Activated CD8-positive, alpha-beta memory T cell treated with anti-CD3 and anti-CD28 coated beads for 4 hours (primary cell): ENCODE results near the gene PITPNC1.
"Not testable (repeated sequence)": the region's sequence is repeated elsewhere in the genome, so short reads cannot be mapped to it uniquely, and the experiment has no call there.

Experiments used
- DNase-seq, 2 donors: peaks; one replicate each; pipeline ENCODE4 v3.0.0-alpha.2; 2020; ENCODE audit warnings: low read depth in 2 of 2

The PITPNC1 gene

DNA sequence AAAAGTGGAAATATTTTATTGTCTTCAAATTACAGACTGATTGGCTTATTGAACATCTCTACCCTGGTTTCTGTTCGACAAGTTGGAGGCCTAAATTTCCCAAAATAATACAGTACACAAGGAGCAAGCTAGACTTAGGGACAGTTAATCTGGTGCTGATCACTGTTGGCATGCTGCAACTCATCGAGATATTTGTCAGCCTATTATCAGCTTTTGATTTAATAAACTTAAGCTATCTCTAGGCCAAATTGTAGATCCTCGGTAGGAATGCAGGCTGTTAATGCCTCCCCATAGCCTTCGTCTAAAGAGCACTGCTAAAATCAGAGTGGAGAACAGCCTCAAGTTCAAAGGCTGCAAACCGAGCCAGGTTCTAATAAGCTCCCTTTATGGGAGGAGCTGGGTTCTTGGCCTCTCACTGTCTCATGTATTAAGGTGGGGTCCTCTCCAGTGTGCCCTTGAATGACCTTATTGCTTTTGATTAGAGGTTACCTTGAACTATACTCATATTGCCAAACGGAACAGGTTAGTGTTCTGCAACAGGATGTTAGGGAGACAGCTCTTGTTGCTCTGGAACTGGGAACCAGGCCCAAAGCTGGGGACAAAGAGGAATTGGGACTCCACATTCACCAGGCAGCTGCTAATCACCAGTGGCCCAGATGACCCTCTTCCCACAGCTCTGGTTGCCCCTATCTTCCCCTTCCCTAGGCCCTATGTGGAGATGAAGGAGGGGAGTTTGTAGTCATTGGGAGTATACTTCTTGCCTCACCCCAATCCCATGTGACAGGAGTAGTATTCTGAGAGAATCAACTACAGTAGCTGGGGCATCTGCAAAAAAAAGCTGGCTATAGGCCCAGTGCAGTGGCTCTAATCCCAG lies 271.2 kb downstream of the PITPNC1 start:
- DNase-seq = no peak

DNA sequence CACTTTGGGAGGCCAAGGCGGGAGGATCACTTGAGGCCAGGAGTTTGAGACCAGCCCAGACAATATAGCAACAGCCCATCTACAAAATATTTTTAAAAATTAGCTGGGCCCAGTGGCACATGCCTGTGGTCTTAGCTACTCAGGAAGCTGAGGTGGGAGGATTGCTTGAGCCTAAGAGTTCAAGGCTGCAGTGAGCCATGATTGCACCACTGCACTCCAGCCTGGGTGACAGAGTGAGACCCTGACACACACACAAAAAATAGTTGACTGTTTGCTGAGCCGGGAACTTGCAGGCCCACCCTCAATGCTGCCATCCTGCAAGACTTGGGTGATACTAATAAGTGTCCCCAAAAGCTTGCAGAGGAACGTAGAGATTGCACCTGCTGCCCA lies 271.8 kb downstream of the PITPNC1 start:
- not testable (repeated sequence) for DNase-seq

DNA sequence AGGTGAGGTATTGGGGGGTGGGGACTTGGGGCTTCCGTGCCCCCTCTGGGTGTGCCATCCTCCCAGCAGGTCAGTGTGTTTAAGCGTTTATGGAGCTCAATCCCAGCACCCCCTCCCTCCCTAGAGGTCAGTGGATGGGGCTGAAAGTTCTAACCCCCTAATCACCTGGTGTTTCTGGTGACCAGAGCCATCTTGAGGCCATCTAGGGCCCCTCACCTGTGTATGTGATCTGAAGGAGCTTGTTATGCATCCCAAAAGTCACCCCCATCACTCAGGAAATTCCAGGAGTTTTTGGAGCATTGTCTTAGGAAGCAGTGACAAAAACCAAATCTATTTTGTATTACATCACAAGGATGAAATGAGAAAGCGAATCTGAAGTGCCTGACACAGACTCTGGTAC lies 272.8 kb downstream of the PITPNC1 start:
- no peak for DNase-seq

DNA sequence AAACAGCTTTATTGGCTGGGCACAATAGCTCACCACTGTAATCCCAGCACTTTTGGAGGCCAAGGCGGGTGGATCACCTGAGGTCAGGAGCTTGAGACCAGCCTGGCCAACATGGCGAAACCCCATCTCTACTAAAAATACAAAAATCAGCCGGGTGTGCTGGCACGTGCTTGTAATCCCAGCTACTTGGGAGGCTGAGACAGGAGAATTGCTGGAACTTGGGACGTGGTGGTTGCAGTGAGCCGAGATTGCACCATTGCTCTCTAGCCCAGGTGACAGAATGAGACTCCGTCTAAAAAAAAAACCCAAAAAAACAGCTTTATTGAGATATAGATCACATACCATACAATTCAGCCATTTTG lies 274.1 kb downstream of the PITPNC1 start:
- DNase-seq = not testable (repeated sequence)

DNA sequence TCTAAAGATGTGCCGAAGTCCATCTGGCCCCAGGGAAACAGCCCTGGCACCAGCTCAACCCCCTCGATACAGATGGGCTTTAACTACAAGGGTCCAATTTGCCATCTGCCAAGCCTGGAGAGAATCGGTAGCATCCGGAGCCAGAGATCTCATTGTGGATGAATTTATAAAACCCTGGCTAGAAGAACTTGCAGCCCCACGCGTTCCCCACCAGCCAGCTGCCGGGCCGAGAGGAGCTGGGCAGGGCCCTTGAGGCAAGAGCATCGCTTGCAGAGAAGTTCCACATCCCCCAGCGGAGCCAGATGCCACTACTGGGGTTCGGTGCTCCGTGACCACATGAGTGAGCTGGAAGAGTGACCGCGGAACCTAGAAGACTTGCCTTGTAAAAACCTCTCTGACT lies 275.4 kb downstream of the PITPNC1 start:
- DNase-seq = no peak

DNA sequence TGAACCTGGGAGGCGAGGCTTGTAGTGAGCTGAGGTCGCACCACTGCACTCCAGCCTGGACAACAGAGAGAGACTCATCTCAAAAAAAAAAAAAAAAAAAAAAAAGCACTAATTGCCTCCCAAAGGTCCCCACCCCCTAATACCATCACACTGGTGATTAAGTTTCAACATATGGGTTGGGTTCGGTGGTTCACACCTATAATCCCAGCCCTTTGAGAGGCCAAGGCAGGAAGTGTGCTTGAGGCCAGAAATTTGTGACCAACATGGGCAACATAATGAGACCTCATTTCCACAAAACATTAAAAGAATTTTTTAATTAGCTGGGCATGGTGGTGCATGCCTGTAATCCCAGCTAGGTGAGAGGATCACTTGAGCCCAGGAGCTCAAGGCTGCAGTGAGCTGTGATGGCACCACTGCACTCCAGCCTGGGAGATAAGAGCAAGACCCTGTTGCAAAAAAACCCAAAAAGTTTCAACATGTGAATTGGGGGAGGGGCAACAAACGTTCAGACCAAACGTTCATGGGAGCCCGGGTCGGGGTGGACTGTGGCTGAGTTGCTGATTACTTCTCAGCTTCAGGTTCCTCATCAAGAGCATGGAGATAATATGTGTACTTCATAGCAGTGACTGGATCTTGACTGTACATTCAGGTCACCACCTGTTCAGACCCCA lies 278.5 kb downstream of the PITPNC1 start:
- DNase-seq = no peak

DNA sequence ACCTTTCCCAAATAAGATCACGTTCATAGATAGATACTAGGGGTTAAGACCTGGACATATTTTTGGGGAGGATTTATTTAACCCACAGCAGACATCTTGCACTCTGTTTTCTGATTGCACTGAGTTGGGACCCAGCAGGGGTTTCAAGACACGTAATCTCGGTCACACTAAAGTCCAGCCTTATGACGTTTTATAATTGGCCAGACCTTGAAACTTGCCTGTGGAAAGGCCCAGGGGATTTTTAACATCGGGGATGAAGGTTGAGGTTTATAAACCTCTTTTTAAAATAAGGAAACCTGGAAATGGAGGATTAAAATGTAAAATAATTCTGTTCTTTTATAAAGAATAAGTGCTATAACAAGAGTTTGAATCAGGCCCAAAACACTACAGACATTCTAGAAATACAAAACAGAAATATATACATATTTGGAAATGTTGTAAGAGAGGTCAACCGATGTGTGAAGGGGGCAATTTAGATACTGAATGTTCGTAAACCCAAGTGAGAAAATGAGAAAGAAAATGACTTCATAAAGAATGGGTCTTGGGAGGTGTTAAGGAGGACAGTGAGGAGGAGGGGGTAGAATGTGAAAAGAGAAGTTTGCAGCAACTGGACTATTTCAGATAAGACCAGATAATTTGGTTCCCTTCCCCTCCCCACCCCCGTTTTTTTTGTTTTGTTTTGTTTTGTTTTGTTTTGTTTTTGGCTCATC lies 279.6 kb downstream of the PITPNC1 start:
- DNase-seq = no peak

DNA sequence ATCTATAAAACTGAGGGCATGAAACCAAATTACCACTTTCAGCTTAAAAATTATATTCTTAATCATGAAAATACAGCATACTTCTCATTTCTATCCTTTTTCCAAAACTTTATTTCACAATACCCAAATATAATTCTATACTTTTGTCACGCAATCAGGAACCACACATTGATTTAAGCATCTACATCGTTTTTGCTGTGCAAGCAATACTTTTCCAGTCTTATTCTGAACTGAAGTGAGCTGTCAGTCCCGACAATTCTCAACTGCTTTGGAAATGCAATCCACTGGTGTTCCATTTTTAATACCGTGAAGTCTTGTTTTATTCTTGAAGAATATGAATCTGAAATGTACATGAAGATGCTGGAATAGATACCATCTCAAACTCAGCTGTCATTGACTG lies 280.5 kb downstream of the PITPNC1 start:
- DNase-seq = no peak

DNA sequence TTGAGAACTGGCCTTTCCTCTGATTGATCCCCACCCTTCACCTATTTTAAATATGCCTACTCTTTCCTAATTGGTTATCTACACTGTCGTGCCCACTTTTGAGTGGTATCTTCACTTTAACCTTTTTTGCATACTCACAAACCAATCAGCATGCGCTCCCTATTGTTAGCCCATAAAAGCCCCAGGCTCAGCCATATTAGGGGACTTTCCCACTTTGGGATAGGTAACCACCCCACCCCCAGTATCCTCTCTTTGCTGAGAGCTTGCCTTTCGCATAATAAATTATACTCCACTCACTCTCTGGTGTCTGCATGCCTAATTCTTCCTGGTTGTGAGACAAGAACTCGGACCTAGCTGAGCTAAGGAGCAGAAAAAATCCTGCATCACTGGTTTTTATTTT lies 281.2 kb downstream of the PITPNC1 start:
- DNase-seq = no peak

DNA sequence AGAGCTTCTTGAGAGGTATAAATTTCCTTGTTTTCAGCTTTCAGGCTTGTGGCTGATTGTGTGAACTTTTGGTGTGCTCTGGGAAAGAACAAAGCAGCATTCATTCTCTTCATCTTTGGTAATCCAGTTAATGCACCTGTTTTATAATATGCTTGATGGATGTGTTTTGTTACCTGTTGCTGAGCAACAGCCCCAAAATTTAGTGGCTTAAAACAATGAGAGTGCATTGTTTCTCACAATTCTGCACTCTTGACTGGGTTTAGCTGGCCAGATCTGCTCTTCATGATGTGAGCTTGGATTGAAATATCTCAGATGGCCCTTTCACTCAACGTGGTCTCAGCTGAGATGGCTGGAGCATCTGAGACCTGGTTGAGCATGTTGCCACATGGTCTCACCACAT lies 281.9 kb downstream of the PITPNC1 start:
- no peak for DNase-seq

DNA sequence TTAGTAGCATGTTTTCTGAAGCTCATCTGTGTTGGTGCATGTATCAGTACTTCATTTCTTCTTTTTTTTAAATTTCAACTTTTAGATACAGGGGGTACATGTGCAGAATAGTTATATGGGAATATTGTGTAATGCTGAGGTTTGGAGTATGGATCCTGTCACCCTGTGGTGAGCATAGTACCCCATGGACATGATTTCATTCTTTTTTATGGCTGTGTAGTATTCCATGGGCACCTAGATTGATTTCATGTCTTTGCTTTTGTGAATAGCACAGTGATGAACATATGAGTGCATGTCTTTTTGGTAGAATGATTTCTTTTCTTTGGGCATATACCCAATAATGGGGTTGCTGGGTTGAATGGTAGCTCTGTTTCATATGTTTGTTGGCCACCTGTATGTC lies 285.6 kb downstream of the PITPNC1 start:
- DNase-seq = no peak

DNA sequence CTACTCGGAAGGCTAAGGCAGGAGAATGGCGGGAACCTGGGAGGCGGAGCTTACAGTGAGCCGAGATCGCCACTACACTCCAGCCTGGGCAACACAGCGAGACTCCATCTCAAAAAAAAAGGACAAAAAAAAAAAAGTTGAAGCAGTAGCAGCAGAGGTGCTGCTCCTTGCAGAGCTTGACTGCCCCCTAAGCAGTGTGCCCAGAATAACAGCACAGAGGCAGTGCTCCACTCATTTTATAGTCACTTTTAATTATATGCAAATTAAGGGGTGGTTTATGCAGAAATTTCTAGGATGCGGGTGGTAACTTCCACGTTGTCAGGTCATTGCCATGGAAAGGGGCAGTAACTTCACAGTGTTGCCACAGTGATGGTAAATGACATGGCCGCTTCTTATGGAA lies 286.4 kb downstream of the PITPNC1 start:
- no peak for DNase-seq

DNA sequence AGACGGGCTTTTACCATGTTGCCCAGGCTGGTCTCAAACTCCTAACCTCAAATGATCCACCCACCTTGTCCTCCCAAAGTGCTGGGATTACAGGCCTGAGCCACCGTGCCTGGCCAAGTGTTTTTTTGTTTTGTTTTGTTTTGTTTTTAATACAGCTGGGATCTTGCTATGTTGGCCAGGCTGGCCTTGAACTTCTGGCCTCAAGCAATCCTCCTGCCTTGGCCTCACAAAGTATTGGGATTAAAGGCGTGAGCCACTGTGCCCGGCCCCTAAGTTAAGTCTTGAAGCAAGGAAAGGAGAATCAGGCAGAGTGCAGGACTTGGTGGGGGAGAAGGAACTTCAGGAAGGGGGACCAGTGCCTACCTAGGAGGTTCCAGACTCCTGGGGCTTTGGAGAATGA lies 288.9 kb downstream of the PITPNC1 start:
- DNase-seq = no peak

DNA sequence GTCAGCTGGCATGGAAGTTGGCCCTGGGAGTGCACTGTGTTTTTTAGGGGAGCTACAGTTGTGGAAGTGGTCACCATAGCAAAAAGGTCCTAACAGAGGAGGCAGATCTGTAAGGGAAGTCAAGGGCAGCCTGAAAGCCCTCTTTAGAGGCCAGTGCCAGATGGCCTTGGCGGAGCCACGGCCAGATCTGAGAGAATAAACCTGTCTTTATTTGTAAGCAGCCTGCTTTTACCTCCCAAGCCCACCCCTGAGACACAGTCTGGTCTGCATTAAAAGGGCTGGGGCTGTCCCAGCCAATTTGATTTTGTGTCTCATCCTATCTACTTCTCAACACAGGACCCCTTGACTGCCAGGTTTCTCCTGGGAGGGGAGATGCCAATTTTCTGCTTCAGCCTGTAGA lies 289.6 kb downstream of the PITPNC1 start:
- no peak for DNase-seq

DNA sequence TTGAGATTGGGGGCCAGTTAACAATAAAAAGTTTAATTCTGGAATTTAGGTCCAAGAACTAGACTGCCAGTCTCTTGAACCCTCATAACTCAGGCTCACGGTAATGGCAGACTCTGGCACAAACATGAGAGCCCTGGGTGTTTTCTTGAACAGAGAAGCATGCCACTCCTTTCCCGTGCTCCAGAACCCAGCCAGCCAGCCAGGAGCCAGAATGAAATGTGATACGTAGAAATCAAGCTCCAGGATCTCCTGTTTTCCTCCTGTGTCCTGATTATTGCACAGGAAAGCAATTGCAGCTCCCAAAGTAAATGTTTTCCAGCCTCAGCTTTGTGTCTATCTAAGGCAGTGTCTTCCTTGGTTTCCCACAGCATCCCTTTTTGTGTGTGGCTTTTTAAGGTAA lies 294.4 kb downstream of the PITPNC1 start:
- DNase-seq = no peak

DNA sequence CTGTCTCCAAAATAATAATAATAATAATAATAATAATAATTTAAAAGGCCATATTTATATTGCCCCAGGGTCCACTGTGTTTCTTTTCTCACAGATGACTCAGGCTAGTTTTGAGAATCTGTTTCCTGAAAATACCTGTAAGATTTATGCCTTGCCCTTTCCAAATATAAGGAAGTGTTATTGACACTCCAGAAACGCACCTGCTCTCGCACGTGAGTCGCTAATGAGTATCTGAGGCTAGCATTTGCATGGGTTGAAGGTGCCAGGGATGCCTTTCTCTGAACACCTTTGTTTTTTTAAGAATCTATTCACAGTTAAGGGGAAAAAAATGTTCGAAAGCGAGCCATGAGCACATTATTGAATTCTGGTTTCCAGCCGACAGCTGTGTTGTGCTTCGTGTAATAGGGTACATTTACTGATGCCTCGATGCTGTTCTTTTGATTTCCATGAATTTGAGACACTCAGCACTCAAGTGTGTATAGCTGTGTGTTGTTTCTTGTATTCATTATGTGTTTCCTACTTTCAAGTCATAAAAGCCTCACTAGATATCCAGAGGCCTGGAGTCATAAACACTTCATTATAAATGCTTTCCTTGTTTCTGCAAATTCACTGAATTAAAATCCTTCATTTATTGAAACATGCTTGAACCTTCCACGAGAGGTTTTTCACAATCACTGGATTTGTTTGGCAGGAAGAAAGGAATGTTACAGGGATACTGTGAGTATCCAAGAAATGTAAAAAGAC lies 295.7 kb downstream of the PITPNC1 start:
- no peak for DNase-seq

DNA sequence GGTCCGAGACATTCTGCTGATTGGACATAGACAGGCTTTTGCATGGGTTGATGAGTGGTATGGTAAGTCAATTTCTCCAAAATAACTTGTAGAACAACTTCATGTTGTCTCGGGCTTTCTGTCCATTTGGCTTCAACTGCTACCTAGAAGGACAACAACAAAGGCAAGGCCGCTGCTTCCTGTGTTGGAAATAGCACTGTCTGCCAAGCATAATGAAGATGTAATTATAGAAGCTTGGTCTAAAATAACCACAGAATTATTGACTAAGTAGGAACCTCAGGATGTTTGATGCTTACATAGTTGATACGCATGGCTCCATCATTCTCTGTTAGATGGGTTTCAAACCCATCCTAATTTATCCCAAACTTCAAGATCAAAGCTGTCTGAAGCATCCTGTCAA lies 298.4 kb downstream of the PITPNC1 start:
- DNase-seq = no peak

DNA sequence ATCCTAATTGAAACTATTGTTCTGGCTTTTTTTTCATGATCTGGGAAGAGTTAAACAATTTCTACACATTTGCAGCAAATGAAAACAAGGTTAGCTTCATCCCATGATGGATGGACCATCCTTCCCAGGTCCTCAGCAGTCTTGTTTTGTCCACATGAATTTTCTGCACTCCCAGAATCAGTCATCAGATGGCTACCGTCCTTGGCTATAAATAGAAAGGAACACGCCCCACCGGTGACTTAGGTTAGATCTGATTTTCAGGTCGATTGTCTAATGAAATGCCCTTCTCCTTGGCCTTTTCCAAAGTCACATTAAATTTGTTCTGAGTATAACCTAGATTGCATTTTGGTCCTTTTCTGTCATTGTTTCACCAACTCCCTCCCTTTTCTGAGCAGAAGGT lies 299.2 kb downstream of the PITPNC1 start:
- DNase-seq = no peak

DNA sequence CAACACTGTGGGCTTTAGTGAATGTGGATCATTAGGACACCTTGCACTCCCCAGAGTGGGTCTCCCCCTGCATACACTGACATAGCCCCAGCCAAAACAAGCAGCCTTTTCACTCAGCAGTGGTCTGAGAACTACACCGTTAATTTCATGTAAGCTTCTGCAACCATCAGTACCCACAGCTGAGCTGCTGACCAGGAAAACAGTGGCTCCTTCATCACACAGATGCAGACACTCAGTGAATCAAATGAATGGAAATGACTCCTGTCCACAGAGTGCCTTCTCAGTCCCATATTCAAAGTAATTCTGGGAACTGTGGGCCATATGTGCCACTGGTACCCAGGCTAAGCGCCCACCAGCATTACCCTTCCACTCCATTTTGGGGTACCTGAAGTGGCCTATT lies 301.3 kb downstream of the PITPNC1 start:
- DNase-seq = no peak

DNA sequence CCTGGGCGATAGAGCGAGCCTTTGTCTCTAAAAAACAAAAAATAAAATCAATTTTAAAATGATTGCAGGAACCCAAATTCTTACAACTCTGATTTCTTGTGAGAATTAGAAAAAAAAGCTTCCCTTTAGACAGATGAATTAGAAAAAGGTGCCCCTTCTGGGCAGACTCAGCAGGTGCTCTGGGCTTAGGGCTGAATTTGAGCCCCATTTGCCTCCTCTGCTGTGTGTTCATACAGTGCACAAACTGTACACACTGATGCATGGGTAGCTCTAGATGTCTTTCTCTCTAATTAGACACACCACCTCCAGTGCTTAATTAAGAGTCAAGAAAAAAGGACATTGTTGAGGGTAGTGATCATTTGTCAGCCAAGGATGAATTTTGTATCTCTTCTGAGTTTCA lies 302.1 kb downstream of the PITPNC1 start:
- DNase-seq = no peak

DNA sequence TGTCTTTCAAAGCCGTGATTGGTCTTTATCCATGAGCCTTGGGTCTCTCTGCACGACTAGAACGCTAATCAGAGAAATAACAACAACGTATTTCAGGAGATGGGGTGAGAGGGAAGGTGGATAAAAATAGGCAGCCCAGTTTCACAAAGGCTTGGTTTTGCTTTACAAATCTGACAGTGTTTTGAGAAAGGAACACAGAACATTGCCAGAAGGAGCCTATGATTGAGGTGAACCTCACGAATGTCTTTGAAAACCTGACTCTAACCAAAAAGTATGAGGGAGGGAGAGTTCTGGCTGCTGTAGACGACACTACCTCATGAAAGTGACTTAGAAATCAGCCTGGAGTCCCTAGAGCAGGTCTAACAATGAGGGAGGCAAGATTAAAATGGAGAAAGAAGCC lies 302.6 kb downstream of the PITPNC1 start:
- no peak for DNase-seq
